HG03045 (cell line): Measurements from ENCODE around the gene SMCHD1.
A peak's percentile ranks its signal among the peaks of the same experiment; 100 is the strongest.

Experiments
- ATAC-seq: cut with Tn5 transposase; IDR thresholded peaks from one replicate; pipeline ENCODE4 v1.9.1; 2021; ENCODE audit warnings: mild to moderate bottlenecking, moderate library complexity; ENCODE audit not compliant: unreplicated experiment

The SMCHD1 gene

GRCh38 chr18:2655178-2655953 is at the start of gene SMCHD1:
SMCHD1 (plus strand) TSS chr18:2655726; CDS start chr18:2656076, 350 bp downstream.
- peak; percentile 77 for ATAC-seq

- ATAC-seq, result no peak
Measured at GRCh38 chr18:2606335-2606734, 49.2 kb upstream of the SMCHD1 start.

GRCh38 chr18:2609604-2610003 is 45.9 kb upstream of the SMCHD1 start:
- ATAC-seq, result no peak

DNA sequence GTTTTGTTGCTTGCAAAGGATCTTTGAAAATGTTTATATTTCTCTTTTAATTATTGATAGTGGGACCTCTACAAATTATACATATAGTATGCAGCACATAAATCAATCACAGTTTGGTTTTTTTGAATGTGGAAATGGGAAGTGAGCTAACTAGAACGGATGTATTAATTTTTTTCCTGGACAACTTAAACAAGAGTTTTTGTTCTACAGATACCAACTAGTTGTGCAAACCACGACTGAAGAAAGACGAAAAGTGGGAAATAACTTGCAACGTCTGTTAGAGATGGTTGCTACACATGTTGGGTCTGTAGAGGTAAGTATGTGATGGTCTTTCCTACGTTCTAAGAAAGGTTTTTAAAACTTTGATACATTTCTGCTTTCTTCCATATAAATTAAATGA is 45.0 kb upstream of the SMCHD1 start:
- ATAC-seq, result no peak

GRCh38 chr18:2612996-2613395 is 42.5 kb upstream of the SMCHD1 start:
- ATAC-seq, result no peak

DNA sequence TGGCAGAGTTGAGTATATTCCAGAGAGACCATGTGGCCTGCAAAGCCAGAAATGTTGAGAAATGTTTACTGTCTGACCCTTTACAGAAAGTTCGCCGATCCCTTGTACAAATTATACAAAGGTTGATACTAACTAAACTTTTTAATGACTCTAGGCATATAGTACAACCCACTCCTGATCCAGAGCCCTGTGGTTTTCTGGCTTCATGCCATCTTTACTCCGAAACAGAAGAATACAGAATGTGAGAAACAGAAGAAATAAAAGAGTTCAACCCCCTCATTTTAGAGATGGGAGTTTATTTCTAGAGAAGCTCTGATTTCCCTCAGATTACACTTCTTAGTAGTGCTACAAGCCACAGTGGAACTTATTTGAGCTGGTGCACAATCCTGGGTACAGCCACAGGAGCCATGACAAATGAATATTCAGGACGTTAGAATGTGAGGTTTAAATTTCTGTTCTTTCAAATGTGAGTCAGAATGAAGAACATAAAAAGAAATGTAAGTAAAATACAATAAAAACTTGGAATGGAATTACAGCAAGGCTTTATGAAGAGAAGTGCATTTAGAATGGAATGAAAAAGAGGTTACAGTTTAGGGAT is 38.0 kb upstream of the SMCHD1 start:
- ATAC-seq, result no peak

DNA sequence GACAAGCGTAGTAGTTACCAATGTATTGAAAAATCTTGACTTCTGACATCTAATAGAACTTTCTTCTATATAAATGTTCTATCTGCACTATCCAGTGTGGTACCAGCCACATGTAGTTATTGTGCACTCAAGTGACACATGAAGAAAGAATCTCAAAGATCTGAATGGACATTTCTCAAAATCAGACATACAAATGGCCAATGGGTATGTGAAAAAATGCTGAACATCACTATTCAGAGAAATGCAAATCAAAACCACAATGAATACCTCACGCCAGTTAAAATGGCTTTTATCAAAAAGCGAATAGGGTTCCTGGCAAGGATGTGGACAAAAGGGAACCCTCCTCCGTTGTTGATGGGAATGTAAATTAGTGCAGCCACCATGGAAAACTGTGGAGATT is 37.5 kb upstream of the SMCHD1 start:
- no peak for ATAC-seq

GRCh38 chr18:2625217-2625616 is 30.3 kb upstream of the SMCHD1 start:
- ATAC-seq, result no peak

- peak; percentile 89 for ATAC-seq
Measured at GRCh38 chr18:2627821-2628276, 27.7 kb upstream of the SMCHD1 start.

GRCh38 chr18:2629003-2629402 is 26.5 kb upstream of the SMCHD1 start:
- ATAC-seq, result no peak

DNA sequence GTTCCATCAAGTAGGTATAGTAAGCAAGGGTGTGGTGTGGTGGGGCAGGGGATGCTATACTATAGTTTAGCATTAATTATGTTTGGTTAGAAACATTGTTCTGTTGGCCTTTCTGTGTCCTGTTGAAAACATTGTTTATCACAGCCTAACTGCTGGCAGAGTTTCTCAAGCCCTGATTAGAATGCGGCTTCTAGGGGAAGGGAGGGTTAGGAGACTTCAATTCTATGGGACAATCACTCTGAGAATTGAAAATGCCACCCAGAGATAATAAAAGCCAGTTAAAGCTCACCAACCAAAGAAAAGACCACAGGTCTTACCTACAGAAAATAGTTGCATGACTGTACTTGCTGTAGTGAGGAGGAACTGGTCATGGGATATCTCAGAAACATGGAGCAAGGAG is 19.9 kb upstream of the SMCHD1 start:
- no peak for ATAC-seq

- ATAC-seq, result no peak
Measured at GRCh38 chr18:2636126-2636631, 19.3 kb upstream of the SMCHD1 start.

DNA sequence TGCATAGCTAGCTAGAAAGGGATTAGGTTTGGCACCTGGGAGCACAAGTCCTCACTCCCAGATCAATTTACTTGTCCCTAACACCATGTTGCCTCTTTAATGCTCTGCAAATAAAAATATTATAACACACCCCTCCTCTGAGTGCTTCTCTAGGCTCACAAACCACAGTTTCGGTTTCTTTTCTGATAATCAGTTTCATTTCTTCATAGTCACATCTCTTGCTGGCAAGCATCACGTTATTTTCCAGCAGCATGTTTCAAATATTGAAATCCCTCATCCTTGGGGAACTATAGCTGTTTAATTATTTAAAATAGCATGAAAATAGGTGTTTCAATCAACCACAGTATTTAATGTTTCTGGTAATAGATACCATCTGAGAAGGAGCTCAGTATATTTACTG is 13.9 kb upstream of the SMCHD1 start:
- ATAC-seq, result peak; percentile 66

DNA sequence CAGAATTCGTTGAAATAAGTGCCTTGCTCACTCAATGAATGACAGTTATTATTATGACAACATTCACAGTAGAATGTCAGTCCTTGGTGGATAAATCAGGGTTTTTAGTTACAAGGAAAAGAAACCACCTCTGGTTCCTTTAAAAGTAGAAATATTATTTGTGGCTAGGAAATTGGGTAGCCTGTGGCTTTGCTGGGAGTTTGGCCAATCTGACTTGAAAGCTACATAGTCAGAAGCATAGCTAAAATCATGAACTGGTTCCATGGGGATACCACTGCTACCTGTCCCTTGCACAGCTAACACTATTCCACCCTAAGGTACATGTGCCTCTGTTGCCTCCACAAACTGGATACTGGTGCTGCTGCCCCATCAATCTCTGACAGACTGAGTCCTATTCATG is 12.8 kb upstream of the SMCHD1 start:
- no peak for ATAC-seq

GRCh38 chr18:2644535-2644934 is 11.0 kb upstream of the SMCHD1 start:
- no peak for ATAC-seq

- no peak for ATAC-seq
Measured at GRCh38 chr18:2651981-2652380, 3.5 kb upstream of the SMCHD1 start.

DNA sequence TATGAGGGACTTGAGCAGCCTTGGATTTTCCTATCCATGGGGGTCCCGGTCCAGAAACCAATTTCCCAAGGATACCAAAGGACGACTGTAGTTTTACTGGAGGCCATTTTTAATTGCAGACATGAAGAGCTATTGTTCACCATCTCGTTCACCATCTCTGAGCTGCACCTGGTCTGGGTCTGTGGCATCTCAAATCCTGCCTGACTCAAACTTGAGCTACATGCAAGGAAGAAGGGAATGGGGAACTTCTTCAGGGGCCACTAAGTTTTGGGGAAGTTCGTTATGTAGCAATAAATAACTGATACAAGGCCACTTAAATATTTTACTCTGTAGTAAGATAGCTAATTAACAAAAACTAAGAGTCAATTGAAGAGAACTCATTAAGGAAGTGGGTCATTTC is 2.1 kb upstream of the SMCHD1 start:
- ATAC-seq, result no peak

DNA sequence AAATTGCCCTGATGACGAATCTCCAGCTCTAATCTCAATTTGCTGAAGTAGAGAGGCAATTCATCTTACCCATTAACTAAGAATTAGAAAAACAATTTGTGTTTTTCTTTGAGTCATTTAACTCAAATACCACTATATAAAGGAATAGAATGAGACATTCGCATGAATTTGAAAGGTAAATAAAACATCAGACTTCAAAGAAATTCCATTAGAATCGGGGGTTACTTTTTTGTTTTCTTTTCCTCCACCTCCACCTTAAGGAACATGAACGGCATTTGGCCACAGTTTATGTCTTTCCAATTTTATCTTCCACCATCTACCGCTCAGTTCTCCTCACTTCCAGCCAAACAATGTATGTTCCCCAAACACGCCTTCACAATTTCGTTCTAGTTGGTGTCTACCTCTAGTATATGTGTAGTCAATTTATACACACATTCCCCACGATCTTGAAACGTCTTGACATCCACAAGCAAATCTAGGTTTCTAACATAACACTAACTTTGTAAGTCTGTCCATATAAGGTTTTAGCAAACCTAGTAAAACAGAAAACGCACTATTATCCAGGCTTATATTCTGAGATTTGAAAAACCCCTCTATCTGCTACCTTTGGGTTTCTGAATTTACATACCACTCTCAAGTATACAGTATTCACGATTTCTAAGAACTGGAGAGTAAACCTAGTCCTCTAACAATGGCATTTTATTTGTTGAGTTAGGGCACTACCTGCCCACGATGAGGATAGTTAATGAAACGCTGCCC is 1.2 kb upstream of the SMCHD1 start:
- ATAC-seq, result no peak

GRCh38 chr18:2654928-2655177 is 673 bp upstream of the SMCHD1 start:
- ATAC-seq, result peak; percentile 45

GRCh38 chr18:2655954-2656236 is 369 bp downstream of the SMCHD1 start:
- ATAC-seq, result no peak

DNA sequence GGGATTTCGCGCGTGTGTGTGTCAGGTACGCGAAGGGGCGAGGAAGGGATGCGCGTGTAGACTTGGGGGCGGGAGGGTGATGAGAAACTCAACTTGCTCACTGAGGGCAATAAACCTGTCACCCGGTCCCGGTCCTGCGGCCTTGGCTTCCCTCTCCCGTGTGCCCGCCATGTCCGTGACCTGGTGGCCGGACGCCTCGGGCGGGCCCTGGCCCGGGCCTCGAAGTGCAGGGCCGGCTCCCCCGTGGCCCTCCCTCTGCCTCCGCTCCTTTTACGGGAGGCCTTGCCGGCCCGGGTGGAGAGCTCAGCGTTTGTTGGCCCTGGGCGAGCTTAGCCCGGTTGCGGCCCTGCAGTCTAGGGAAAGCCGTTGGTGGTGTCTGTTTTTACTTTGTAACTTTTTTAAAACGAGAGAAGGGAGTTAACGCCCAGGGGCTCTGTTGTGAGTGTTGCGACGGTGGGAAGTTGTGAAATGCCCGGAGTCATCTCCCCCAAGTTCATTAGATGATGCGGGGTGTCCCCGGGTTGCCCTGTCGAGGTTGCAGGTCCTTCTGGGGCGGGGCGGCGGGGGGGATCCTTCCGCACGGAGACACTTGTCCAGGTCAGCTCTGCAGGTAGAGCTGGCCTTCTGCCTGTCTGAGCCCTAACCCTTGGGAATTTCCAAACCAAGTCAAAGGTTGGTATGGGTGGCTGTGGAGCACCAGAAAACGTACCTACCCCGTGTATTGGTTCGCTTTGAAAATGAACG is 883 bp downstream of the SMCHD1 start:
- peak; percentile 11 for ATAC-seq
